Measurements from ENCODE around the gene DDI2.

Gene DDI2

GRCh38 chr1:15617173-15618076 is at the start of gene DDI2:
Gene DDI2 (plus strand): TSS chr1:15617458. CDS start chr1:15617671, 213 bp downstream.
- Mint-ChIP-seq H3K9me3 (no peaks in the 10 kb centered on the region), H3K27me3 (no peaks in the 10 kb centered on the region), H3K4me1 (peaks cover 30% of the 10 kb centered on the region), H3K27ac (peak within 1 kb of the TSS; percentile 95), H3K36me3 (peaks cover 1% of the 10 kb centered on the region), H3K4me3 (peak within 1 kb of the TSS; percentile 95)
- ATAC-seq (ENCODE audit: low read depth) (peak; percentile 87), DNase-seq (ENCODE audit: low spot score in 2 of 2) (peak; percentile 83 to 84)

GRCh38 chr1:15568387-15569073 is 48.7 kb upstream of the DDI2 start:
- Mint-ChIP-seq H3K27ac (no peak overlapping the region), H3K4me3 (no peak overlapping the region), H3K36me3 (peaks cover 20% of the 10 kb centered on the region), H3K9me3 (no peaks in the 10 kb centered on the region), H3K27me3 (no peaks in the 10 kb centered on the region), H3K4me1 (peaks cover 23% of the 10 kb centered on the region)
- ATAC-seq (ENCODE audit: low read depth) (no peak), DNase-seq (ENCODE audit: low spot score in 2 of 2) (no peak)

GRCh38 chr1:15570861-15571260 is 46.4 kb upstream of the DDI2 start:
- ATAC-seq (ENCODE audit: low read depth) = no peak
- Mint-ChIP-seq H3K36me3 (peaks cover 25% of the 10 kb centered on the region), H3K27ac (peak overlapping the region; percentile 88), H3K9me3 (no peaks in the 10 kb centered on the region), H3K4me1 (peaks cover 17% of the 10 kb centered on the region), H3K27me3 (no peaks in the 10 kb centered on the region), H3K4me3 (no peak overlapping the region)
- no peak for DNase-seq (ENCODE audit: low spot score in 2 of 2)

- H3K27ac Mint-ChIP-seq = peak overlapping the region; percentile 88
- DNase-seq (ENCODE audit: low spot score in 2 of 2) (no peak), ATAC-seq (ENCODE audit: low read depth) (no peak)
- peak overlapping the region; percentile 59 for H3K4me3 Mint-ChIP-seq
- H3K4me1 Mint-ChIP-seq = peaks cover 17% of the 10 kb centered on the region
- no peaks in the 10 kb centered on the region for H3K27me3 Mint-ChIP-seq
- H3K9me3 Mint-ChIP-seq = no peaks in the 10 kb centered on the region
- H3K36me3 Mint-ChIP-seq = peaks cover 25% of the 10 kb centered on the region
Measured at GRCh38 chr1:15571266-15571665, 46.0 kb upstream of the DDI2 start.

GRCh38 chr1:15573477-15573876 is 43.8 kb upstream of the DDI2 start:
- ATAC-seq (ENCODE audit: low read depth) = no peak
- Mint-ChIP-seq H3K27me3 (no peaks in the 10 kb centered on the region), H3K4me3 (no peak overlapping the region), H3K36me3 (peaks cover 13% of the 10 kb centered on the region), H3K4me1 (peaks cover 20% of the 10 kb centered on the region), H3K27ac (peak overlapping the region; percentile 63), H3K9me3 (no peaks in the 10 kb centered on the region)
- DNase-seq (ENCODE audit: low spot score in 2 of 2) = no peak

- H3K36me3 Mint-ChIP-seq = peaks cover 9% of the 10 kb centered on the region
- no peaks in the 10 kb centered on the region for H3K9me3 Mint-ChIP-seq
- no peaks in the 10 kb centered on the region for H3K27me3 Mint-ChIP-seq
- ATAC-seq (ENCODE audit: low read depth) (no peak), DNase-seq (ENCODE audit: low spot score in 2 of 2) (no peak)
- H3K4me3 Mint-ChIP-seq = no peak overlapping the region
- no peak overlapping the region for H3K27ac Mint-ChIP-seq
- H3K4me1 Mint-ChIP-seq = peaks cover 33% of the 10 kb centered on the region
Measured at GRCh38 chr1:15574741-15575140, 42.5 kb upstream of the DDI2 start.

- H3K27me3 Mint-ChIP-seq = no peaks in the 10 kb centered on the region
- peaks cover 9% of the 10 kb centered on the region for H3K36me3 Mint-ChIP-seq
- H3K9me3 Mint-ChIP-seq = no peaks in the 10 kb centered on the region
- ATAC-seq (ENCODE audit: low read depth) = no peak
- no peak overlapping the region for H3K4me3 Mint-ChIP-seq
- H3K4me1 Mint-ChIP-seq = peaks cover 32% of the 10 kb centered on the region
- DNase-seq (ENCODE audit: low spot score in 2 of 2) = no peak
- H3K27ac Mint-ChIP-seq = no peak overlapping the region
Measured at GRCh38 chr1:15575549-15576150, 41.6 kb upstream of the DDI2 start.

- no peaks in the 10 kb centered on the region for H3K9me3 Mint-ChIP-seq
- no peak for ATAC-seq (ENCODE audit: low read depth)
Measured at GRCh38 chr1:15577691-15578090, 39.6 kb upstream of the DDI2 start.

GRCh38 chr1:15578921-15579682 is 38.2 kb upstream of the DDI2 start:
- Mint-ChIP-seq H3K4me3 (peak overlapping the region; percentile 56), H3K27me3 (no peaks in the 10 kb centered on the region), H3K9me3 (no peaks in the 10 kb centered on the region), H3K27ac (peak overlapping the region; percentile 88), H3K4me1 (peaks cover 22% of the 10 kb centered on the region), H3K36me3 (peaks cover 8% of the 10 kb centered on the region)
- peak; percentile 19 to 20 for DNase-seq (ENCODE audit: low spot score in 2 of 2)
- ATAC-seq (ENCODE audit: low read depth) = peak; percentile 93

More at GRCh38 chr1:15577691-15578090, 39.6 kb upstream of the DDI2 start:
- Mint-ChIP-seq H3K4me1 (peaks cover 24% of the 10 kb centered on the region), H3K27ac (peak overlapping the region; percentile 11), H3K4me3 (no peak overlapping the region), H3K27me3 (no peaks in the 10 kb centered on the region), H3K36me3 (peaks cover 9% of the 10 kb centered on the region)
- DNase-seq (ENCODE audit: low spot score in 2 of 2) = no peak

GRCh38 chr1:15579683-15580047 is 37.6 kb upstream of the DDI2 start:
- peak overlapping the region; percentile 56 for H3K4me3 Mint-ChIP-seq
- H3K27me3 Mint-ChIP-seq = no peaks in the 10 kb centered on the region
- H3K9me3 Mint-ChIP-seq = no peaks in the 10 kb centered on the region
- ATAC-seq (ENCODE audit: low read depth) = peak; percentile 35
- H3K36me3 Mint-ChIP-seq = peaks cover 6% of the 10 kb centered on the region
- H3K27ac Mint-ChIP-seq = peak overlapping the region; percentile 88
- peaks cover 22% of the 10 kb centered on the region for H3K4me1 Mint-ChIP-seq
- DNase-seq (ENCODE audit: low spot score in 2 of 2) = no peak

- H3K4me3 Mint-ChIP-seq = peak overlapping the region; percentile 61
- H3K27me3 Mint-ChIP-seq = no peaks in the 10 kb centered on the region
- H3K27ac Mint-ChIP-seq = peak overlapping the region; percentile 31
Measured at GRCh38 chr1:15583016-15583706, 34.1 kb upstream of the DDI2 start.

GRCh38 chr1:15584489-15585363 is 32.5 kb upstream of the DDI2 start, which contains the start of gene AGMAT:
Gene AGMAT (minus strand): TSS chr1:15585051. CDS start chr1:15584967, 84 bp downstream.
- H3K27me3 Mint-ChIP-seq = no peaks in the 10 kb centered on the region
- peaks cover 10% of the 10 kb centered on the region for H3K36me3 Mint-ChIP-seq
- H3K4me3 Mint-ChIP-seq = peak within 1 kb of the TSS; percentile 88
- peak within 1 kb of the TSS; percentile 75 for H3K27ac Mint-ChIP-seq
- H3K9me3 Mint-ChIP-seq = no peaks in the 10 kb centered on the region
- DNase-seq (ENCODE audit: low spot score in 2 of 2) = peak; percentile 38 to 61
- peak; percentile 79 for ATAC-seq (ENCODE audit: low read depth)
- H3K4me1 Mint-ChIP-seq = peaks cover 7% of the 10 kb centered on the region

More at GRCh38 chr1:15583016-15583706, 34.1 kb upstream of the DDI2 start:
- Mint-ChIP-seq H3K9me3 (no peaks in the 10 kb centered on the region), H3K4me1 (peaks cover 20% of the 10 kb centered on the region), H3K36me3 (peaks cover 9% of the 10 kb centered on the region)
- no peak for DNase-seq (ENCODE audit: low spot score in 2 of 2)
- no peak for ATAC-seq (ENCODE audit: low read depth)
